ENCODE measurements around the gene DNAH2.
"Not testable (repeated sequence)": the region's sequence is repeated elsewhere in the genome, so short reads cannot be mapped to it uniquely, and the experiment has no call there.

The DNAH2 gene

GRCh38 chr17:7782240-7782639, 64.7 kb downstream of the DNAH2 start:
- no peak for DNase-seq

GRCh38 chr17:7786866-7787265, 69.3 kb downstream of the DNAH2 start:
- no peak for DNase-seq

GRCh38 chr17:7789131-7789530, 71.6 kb downstream of the DNAH2 start:
- no peak for DNase-seq

- no peak for DNase-seq
Measured at GRCh38 chr17:7790150-7790549, 72.6 kb downstream of the DNAH2 start.

DNA sequence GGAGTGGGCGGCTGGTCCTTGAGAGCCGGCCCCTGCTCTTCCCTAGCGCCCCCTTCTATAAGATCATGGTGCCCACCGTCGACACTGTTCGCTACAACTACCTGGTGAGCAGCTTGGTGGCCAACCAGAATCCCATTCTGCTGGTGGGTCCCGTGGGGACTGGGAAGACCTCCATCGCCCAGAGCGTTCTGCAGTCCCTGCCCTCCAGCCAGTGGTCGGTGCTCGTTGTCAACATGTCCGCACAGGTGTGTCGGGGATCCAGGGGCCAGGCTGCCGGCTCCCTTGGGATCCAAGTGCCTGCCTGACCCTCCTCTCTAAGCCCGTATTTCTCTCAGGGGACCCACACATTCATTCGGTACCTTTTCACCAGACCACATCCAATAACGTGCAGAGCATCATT, 75.1 kb downstream of the DNAH2 start:
- no peak for DNase-seq

DNA sequence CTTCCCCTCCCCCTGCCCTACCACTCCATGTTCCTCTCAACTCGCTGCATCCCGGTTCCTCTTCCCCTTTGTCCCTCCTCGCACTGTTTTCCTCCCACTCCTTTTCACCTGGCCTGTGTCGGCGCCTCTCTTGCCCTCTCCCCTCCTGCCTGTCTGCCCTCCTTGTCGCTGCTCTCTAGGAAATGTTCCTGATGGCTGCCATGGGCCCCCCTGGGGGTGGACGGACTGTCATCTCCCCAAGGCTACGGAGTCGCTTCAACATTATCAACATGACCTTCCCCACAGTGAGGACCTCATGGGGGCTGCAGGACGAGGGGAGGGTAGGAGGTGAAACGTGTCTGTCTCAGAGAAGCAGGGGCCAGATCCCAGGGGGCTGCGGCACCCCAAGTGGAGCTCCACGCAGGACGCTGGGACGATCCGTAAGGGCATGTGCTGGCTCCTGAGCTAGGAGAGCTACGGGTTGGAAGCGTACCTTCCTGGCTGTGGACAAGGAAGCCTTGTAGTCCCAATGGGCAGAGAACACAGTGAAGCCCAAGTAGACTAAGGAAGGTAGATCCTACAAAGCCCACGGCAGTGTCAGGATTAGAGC, 76.6 kb downstream of the DNAH2 start:
- no peak for DNase-seq

GRCh38 chr17:7797976-7798375, 80.4 kb downstream of the DNAH2 start:
- no peak for DNase-seq

DNA sequence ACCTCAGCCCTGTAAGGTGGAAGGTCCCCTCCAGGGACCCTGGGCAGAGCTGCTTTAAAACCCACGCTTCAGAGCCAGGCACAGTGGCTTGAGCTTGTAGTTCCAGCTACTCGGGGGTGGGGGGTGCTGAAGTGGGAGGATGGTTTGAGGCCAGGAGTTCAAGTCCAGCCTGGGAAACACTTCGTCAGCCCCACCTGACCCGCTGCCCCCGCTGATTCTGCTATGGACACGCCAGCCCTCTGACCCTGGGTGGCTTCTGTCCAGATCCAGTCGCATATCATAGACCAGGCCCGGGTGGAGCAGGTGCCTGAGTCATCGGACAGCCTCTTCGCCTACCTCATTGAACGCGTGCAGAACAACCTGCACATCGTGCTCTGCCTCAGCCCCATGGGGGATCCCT, 81.3 kb downstream of the DNAH2 start:
- DNase-seq = no peak

- DNase-seq = no peak
Measured at GRCh38 chr17:7803981-7804380, 86.4 kb downstream of the DNAH2 start.

- DNase-seq = no peak
Measured at GRCh38 chr17:7806587-7806986, 89.0 kb downstream of the DNAH2 start.

GRCh38 chr17:7807206-7807605, 89.7 kb downstream of the DNAH2 start:
- no peak for DNase-seq

DNA sequence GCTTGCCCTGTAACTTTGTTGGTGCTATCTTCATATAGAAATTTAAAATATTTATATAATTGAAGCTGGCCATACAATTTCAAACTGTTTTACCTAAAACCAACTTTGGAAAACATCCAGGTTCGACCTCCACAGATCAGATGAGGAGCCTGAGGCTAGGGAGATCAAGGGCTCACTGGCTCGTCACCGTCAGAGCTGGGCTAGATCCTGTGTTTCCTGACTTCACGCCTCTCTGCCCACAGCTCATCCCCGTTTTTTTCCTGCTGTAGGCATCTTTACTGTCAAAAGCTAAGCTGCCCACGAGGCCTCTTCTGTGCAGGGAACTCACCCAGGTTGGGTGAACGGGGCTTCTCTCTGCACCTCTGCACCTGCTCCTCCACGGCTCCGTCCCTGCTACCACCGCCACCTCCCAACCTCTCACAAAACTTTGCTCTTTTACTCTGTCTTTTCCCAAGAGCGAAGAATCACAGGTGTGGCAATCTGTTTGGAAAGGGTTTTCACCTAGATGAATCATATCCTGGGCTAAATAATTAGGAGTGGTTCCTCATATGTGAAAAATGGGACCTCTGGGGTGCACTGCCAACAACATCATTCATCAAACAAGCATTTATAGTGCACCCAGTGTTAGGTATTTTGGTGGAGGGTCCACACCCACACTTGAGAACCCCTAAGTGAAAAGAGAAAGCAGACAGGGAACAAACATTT, 91.7 kb downstream of the DNAH2 start:
- DNase-seq = no peak

GRCh38 chr17:7809791-7810343, 92.3 kb downstream of the DNAH2 start:
- DNase-seq = not testable (repeated sequence)

- no peak for DNase-seq
Measured at GRCh38 chr17:7811251-7811650, 93.7 kb downstream of the DNAH2 start.

- no peak for DNase-seq
Measured at GRCh38 chr17:7814969-7815368, 97.4 kb downstream of the DNAH2 start.

GRCh38 chr17:7816926-7817642, 99.5 kb downstream of the DNAH2 start:
- DNase-seq = no peak

- DNase-seq = no peak
Measured at GRCh38 chr17:7817643-7817964, 100.1 kb downstream of the DNAH2 start.

GRCh38 chr17:7818026-7818425, 100.5 kb downstream of the DNAH2 start:
- DNase-seq = no peak

DNA sequence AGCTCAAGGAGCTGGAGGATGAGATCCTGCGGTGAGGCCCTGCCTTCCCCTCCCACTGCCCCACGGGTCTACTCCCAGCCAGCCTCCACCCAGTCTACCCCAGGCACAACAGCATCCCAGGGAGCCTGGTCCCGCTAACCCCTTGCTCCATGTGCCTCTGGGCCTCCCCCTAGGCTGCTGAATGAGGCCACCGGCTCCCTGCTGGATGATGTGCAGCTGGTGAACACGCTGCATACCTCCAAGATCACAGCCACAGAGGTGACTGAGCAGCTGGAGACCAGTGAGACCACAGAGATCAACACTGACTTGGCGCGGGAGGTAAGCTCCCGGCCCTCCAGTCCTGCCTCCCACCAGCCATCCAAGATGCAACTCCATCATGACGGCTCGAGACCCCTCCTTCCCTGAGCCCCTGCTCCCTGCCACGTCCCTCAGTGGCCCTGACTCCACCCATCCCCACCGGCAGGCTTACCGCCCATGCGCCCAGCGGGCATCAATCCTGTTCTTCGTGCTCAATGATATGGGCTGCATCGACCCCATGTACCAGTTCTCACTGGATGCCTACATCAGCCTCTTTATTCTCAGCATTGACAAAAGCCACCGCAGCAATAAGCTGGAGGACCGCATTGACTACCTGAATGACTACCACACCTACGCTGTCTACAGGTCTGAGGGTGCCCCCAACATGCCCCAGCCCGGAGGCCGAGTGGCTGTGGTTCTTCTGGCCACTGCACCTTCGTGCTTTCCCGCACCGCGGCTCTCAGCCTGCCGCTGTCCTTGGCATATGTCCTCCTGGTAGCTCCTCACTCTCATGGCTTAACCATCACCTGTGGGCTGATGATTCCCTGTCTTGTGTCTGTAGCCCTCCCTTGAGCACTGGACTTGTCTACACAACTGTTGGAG, 101.5 kb downstream of the DNAH2 start:
- DNase-seq = no peak

- DNase-seq = no peak
Measured at GRCh38 chr17:7820231-7820630, 102.7 kb downstream of the DNAH2 start.

DNA sequence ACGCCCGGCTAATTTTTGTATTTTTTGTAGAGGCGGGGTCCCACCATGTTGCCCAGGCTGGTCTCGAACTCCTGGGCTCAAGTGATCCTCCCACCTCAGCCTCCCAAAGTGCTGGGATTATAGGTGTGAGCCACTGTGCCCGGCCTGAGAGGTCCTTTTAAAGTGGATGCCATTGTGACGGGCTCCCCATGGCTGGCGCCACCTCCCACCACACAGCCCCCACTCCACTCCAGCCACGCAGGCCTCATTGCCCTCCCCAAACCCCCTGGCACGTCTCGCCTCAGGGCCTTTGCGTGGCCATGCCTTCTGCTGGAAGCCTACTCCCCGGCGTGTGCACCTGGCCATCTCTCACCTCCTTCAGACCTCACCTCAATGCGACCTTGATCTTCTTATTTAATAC, 104.6 kb downstream of the DNAH2 start:
- DNase-seq = no peak

GRCh38 chr17:7823581-7824001, 106.0 kb downstream of the DNAH2 start:
- DNase-seq = no peak

All from 8988T (cell line).